Measurements from ENCODE around the gene CDKN1B.

CDKN1B gene

GRCh38 chr12:12686472-12686871 lies 30.7 kb upstream of the CDKN1B start:
- no peaks in the 10 kb centered on the region for H3K27me3 ChIP-seq (ENCODE audit: insufficient read depth, low read length, poor library complexity, severe bottlenecking)
- no peak overlapping the region for H2AFZ ChIP-seq (ENCODE audit: low read length)
- H3K79me2 ChIP-seq (ENCODE audit: insufficient read depth, low read length) = no peaks in the 10 kb centered on the region
- H3K4me3 ChIP-seq (ENCODE audit: low read length, poor library complexity, severe bottlenecking) = no peak overlapping the region
- H3K9ac ChIP-seq (ENCODE audit: low read depth, low read length, poor library complexity, severe bottlenecking) = no peak overlapping the region
- no peaks in the 10 kb centered on the region for H3K9me3 ChIP-seq (ENCODE audit: insufficient read depth, low read depth, low read length)
- H3K4me1 ChIP-seq (ENCODE audit: insufficient read depth, low read length, poor library complexity, severe bottlenecking) = no peaks in the 10 kb centered on the region
- H3F3A ChIP-seq (ENCODE audit: low read depth) = no peaks in the 10 kb centered on the region
- no peaks in the 10 kb centered on the region for H3K36me3 ChIP-seq (ENCODE audit: insufficient read depth, low read length)
- no peaks in the 10 kb centered on the region for H3K9me2 ChIP-seq (replicated peaks; ENCODE audit: low read depth, low read length)
- TF ChIP-seq CTCF (conservative IDR thresholded peaks at IDR 0.05; ENCODE audit: low read length) = no peak
- no peak for TF ChIP-seq EZH2phosphoT487 (IDR thresholded peaks at IDR 0.05; ENCODE audit: borderline replicate concordance)
- H3K4me2 ChIP-seq (ENCODE audit: low read depth, low read length, poor library complexity, severe bottlenecking) = no peak overlapping the region
- no peaks in the 10 kb centered on the region for H4K20me1 ChIP-seq (ENCODE audit: insufficient read depth, low read length, poor library complexity, severe bottlenecking)

- Histone ChIP-seq H3K4me2 (ENCODE audit: low read depth, low read length, poor library complexity, severe bottlenecking) (no peak overlapping the region), H3K9me3 (ENCODE audit: insufficient read depth, low read depth, low read length) (no peaks in the 10 kb centered on the region)
- TF ChIP-seq CTCF (conservative IDR thresholded peaks at IDR 0.05; ENCODE audit: low read length) (no peak), EZH2phosphoT487 (IDR thresholded peaks at IDR 0.05; ENCODE audit: borderline replicate concordance) (no peak)
These were observed 30.2 kb upstream of the CDKN1B start for GRCh38 chr12:12686925-12687324.

GRCh38 chr12:12689647-12690300 lies 27.4 kb upstream of the CDKN1B start:
- TF ChIP-seq EZH2phosphoT487 (IDR thresholded peaks at IDR 0.05; ENCODE audit: borderline replicate concordance) (no peak), CTCF (conservative IDR thresholded peaks at IDR 0.05; ENCODE audit: low read length) (no peak)
- Histone ChIP-seq H3K9me2 (replicated peaks; ENCODE audit: low read depth, low read length) (no peaks in the 10 kb centered on the region), H3K36me3 (ENCODE audit: insufficient read depth, low read length) (no peaks in the 10 kb centered on the region), H2AFZ (ENCODE audit: low read length) (no peak overlapping the region), H3K79me2 (ENCODE audit: insufficient read depth, low read length) (peaks cover 1% of the 10 kb centered on the region; the same call in 1 of the 2 replicates), H4K20me1 (ENCODE audit: insufficient read depth, low read length, poor library complexity, severe bottlenecking) (no peaks in the 10 kb centered on the region), H3K4me3 (ENCODE audit: low read length, poor library complexity, severe bottlenecking) (no peak overlapping the region), H3K27me3 (ENCODE audit: insufficient read depth, low read length, poor library complexity, severe bottlenecking) (no peaks in the 10 kb centered on the region), H3K9me3 (ENCODE audit: insufficient read depth, low read depth, low read length) (no peaks in the 10 kb centered on the region), H3K4me2 (ENCODE audit: low read depth, low read length, poor library complexity, severe bottlenecking) (no peak overlapping the region), H3F3A (ENCODE audit: low read depth) (no peaks in the 10 kb centered on the region), H3K4me1 (ENCODE audit: insufficient read depth, low read length, poor library complexity, severe bottlenecking) (peaks cover 1% of the 10 kb centered on the region), H3K9ac (ENCODE audit: low read depth, low read length, poor library complexity, severe bottlenecking) (no peak overlapping the region)

More at GRCh38 chr12:12686925-12687324, 30.2 kb upstream of the CDKN1B start:
- H2AFZ ChIP-seq (ENCODE audit: low read length) = no peak overlapping the region
- no peaks in the 10 kb centered on the region for H3K36me3 ChIP-seq (ENCODE audit: insufficient read depth, low read length)
- no peaks in the 10 kb centered on the region for H3K4me1 ChIP-seq (ENCODE audit: insufficient read depth, low read length, poor library complexity, severe bottlenecking)
- no peaks in the 10 kb centered on the region for H3F3A ChIP-seq (ENCODE audit: low read depth)
- H3K9ac ChIP-seq (ENCODE audit: low read depth, low read length, poor library complexity, severe bottlenecking) = no peak overlapping the region
- H3K4me3 ChIP-seq (ENCODE audit: low read length, poor library complexity, severe bottlenecking) = no peak overlapping the region
- H3K9me2 ChIP-seq (replicated peaks; ENCODE audit: low read depth, low read length) = no peaks in the 10 kb centered on the region
- no peaks in the 10 kb centered on the region for H3K79me2 ChIP-seq (ENCODE audit: insufficient read depth, low read length)
- H4K20me1 ChIP-seq (ENCODE audit: insufficient read depth, low read length, poor library complexity, severe bottlenecking) = no peaks in the 10 kb centered on the region
- H3K27me3 ChIP-seq (ENCODE audit: insufficient read depth, low read length, poor library complexity, severe bottlenecking) = no peaks in the 10 kb centered on the region
